ENCODE data around the gene HSD17B1. TPM values are rescaled to one million over a fixed set of nuclear protein-coding genes. Genes with fewer than 3 reads are reported as not detected.

The HSD17B1 gene
- total RNA-seq, 4 donors from 2014 or later: 0.35 to 3.1 TPM; not detected in 2

DNA sequence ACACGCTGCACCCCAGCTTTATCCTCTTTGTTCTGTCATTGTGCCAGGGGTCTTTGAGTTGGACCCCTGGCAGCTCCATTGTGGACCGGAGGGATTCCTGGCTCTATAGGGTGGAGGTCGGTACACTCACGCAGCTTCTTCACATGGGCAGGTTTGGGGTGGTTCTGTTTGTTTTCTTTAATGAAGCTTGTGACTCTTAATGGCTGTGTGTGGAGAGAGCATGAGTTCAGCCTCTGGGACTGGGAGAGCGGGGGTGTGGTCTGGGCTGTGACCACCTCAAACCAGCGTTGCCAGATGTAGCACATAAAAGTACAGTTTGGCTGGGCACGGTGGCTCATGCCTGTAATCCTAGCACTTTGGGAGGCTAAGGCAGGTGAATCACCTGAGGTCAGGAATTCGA is 37.9 kb upstream of the HSD17B1 start:
- Histone ChIP-seq H3K36me3 (no peaks in the 10 kb centered on the region), H3K9me3 (no peaks in the 10 kb centered on the region), H3K4me1 (peaks cover 32 to 36% of the 10 kb centered on the region in 2 donors), H3K27me3 (no peaks in the 10 kb centered on the region), H3K4me3 (no peak overlapping the region), H3K27ac (peak overlapping the region; percentile 95 to 99)
- TF ChIP-seq, protein P1, sequence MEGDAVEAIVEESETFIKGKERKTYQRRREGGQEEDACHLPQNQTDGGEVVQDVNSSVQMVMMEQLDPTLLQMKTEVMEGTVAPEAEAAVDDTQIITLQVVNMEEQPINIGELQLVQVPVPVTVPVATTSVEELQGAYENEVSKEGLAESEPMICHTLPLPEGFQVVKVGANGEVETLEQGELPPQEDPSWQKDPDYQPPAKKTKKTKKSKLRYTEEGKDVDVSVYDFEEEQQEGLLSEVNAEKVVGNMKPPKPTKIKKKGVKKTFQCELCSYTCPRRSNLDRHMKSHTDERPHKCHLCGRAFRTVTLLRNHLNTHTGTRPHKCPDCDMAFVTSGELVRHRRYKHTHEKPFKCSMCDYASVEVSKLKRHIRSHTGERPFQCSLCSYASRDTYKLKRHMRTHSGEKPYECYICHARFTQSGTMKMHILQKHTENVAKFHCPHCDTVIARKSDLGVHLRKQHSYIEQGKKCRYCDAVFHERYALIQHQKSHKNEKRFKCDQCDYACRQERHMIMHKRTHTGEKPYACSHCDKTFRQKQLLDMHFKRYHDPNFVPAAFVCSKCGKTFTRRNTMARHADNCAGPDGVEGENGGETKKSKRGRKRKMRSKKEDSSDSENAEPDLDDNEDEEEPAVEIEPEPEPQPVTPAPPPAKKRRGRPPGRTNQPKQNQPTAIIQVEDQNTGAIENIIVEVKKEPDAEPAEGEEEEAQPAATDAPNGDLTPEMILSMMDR (IDR thresholded peaks at IDR 0.05): no peak
- TF ChIP-seq POLR2A (IDR thresholded peaks at IDR 0.05): no peak
- intact Hi-C loops (cut with DNase I; ENCODE audit: low total_unique reads): no loop called here
- DNase-seq: no peak

DNA sequence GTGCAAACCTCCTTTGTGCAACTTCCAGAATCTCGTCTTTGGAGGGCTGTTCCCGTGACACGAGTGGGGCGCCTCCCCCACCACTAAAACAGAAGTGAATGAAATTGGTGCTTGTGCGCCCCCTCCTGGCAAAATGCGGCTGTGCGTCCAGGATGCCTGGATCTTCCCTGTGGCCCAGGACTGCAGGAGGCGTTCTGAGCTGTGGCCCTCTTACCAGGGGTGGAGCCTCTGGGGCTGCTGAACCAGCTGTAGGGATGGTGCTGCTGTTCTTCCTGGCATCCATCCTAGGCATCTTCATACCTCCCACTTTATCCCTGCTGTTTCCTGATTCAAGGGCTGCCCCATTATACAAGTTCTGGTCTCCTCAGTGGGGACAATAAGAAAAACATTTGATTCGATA is 35.2 kb upstream of the HSD17B1 start:
- DNase-seq: peak; percentile 93 to 95
- peaks cover 54 to 58% of the 10 kb centered on the region in 2 donors for H3K4me1 ChIP-seq
- intact Hi-C loops (cut with DNase I; ENCODE audit: low total_unique reads): no loop called here
- H3K27me3 ChIP-seq: no peaks in the 10 kb centered on the region
- H3K9me3 ChIP-seq: no peaks in the 10 kb centered on the region
- TF ChIP-seq, protein P1 (IDR thresholded peaks at IDR 0.05): peak; percentile 88 to 97 (median 94)
- TF ChIP-seq POLR2A (IDR thresholded peaks at IDR 0.05): no peak
- H3K4me3 ChIP-seq: no peak overlapping the region
- H3K27ac ChIP-seq: peak overlapping the region; percentile 95 to 99
- H3K36me3 ChIP-seq: no peaks in the 10 kb centered on the region

DNA sequence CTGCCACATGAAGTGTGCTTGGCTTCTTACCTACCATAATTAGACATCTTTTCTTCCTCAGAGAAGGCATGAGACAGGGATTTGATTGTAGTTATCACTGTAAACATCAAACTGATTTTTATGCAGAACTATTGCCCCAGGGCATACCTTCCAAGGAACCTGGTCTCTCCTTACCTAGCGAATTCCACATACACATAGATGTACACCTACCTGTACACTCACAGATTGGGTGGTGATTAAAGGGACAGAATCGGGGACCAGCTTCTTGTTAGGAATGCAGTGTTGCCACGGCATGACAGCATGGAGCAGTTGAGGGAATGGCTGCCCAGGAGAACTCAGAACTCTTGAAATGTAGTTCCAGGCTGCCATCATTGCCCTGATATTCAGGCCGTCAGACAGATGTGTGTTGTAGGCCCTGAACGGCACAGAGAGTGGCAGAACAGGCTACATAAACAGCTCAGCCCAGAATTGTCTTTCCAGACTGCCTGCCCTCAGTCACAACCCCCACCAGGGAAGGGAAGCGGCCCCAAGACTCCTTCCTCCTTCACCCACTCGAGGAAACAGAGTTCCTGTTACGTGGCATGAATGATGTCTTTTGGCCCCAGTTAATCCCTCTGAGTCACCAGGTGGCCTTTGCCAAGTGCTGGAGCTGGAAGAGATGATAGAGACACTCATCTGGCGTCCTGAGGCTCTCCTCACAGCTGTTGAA is 34.5 kb upstream of the HSD17B1 start:
- H3K27ac ChIP-seq: peak overlapping the region; percentile 95 to 99
- H3K27me3 ChIP-seq: no peaks in the 10 kb centered on the region
- H3K4me1 ChIP-seq: peaks cover 61 to 65% of the 10 kb centered on the region in 2 donors
- TF ChIP-seq, protein P1 (IDR thresholded peaks at IDR 0.05): peak in 1 of 4 experiments; percentile 19
- peak; percentile 8 to 22 for TF ChIP-seq POLR2A (IDR thresholded peaks at IDR 0.05)
- DNase-seq: peak; percentile 91 to 95
- H3K4me3 ChIP-seq: no peak overlapping the region
- no peaks in the 10 kb centered on the region for H3K9me3 ChIP-seq
- intact Hi-C loops (cut with DNase I; ENCODE audit: low total_unique reads): no loop called here
- no peaks in the 10 kb centered on the region for H3K36me3 ChIP-seq

DNA sequence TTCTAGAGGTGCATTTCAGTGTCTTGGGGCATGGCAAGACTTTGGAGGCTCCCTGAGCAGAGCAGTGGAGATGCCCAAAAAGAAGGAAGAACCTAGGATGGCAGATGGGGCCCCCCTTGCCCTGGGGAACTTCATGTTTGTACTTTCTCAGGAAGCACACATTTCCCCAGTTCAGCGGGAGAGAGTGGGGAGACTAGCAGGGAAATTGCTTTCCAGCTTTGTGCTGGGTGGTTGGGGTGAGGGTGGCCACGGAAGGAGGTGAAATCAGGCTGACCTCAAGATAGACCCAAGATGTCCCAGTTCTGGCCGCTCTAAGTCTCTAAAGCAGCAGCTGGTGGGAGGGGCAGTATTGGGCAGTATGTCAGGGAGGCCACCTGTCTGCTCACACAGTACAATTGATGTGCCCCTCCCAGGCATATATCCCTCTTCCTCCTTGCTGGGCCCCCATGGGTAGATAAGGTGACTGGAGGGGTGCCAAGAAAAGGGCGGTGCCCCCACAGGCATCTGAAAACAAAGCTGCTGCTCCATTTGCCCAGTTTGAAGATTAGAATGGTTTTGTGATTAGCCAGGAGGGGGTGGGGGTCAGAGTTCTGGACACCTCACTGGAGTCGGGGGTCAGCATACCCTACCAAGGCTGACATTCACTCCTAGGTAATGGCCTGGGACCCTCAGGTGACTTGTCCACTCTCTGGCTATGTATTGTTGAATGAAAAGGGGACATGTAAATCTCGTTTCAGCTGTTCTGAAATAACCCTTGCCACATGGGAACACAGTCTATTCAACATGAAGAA is 33.8 kb upstream of the HSD17B1 start:
- Histone ChIP-seq H3K4me1 (peaks cover 62 to 65% of the 10 kb centered on the region in 2 donors), H3K4me3 (no peak overlapping the region), H3K36me3 (no peaks in the 10 kb centered on the region), H3K27me3 (no peaks in the 10 kb centered on the region), H3K27ac (peak overlapping the region; percentile 95 to 99), H3K9me3 (no peaks in the 10 kb centered on the region)
- TF ChIP-seq POLR2A (IDR thresholded peaks at IDR 0.05): no peak
- TF ChIP-seq, protein P1 (IDR thresholded peaks at IDR 0.05): no peak
- DNase-seq: peak; percentile 67 to 75
- intact Hi-C loops (cut with DNase I; ENCODE audit: low total_unique reads): no loop called here

Data from uterus (tissue), 4 donors.